ENCODE results near the gene IL22RA2.

Gene IL22RA2

DNA sequence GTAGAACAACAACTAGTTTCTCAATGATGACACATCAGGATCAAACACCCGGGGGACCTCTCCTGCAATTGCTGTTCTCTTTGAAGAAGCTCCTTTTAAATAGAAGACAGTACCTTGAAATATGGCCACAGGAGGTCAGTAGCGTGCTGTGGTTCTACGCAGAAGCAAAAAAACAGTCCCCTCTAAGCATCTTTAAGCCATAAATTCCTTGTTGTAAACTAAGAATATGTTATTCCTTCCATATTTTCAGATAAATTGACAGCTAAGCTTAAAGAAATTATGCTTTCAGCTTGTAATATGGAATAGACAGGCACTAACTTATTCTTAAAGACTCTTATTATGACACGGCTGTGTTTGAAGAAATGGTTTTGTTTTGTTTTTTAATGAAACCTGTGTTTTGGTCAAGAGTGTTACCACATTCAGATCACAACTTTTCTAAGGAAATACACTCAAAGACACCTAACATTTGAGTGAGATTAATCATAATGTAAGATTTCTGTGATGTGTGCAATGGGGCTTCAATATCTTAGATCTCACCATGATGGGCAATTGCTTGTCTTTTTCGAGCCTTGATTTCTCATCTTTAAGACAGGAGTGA lies 78.9 kb downstream of the IL22RA2 start:
- peak; percentile 65 for DNase-seq

Measured in kidney glomerular epithelial cell (primary cell).